ENCODE data around the gene CSDE1. TPM values are rescaled to one million over a fixed set of nuclear protein-coding genes. Genes with fewer than 3 reads are reported as not detected.
"Not testable (repeated sequence)": the region's sequence is repeated elsewhere in the genome, so short reads cannot be mapped to it uniquely, and the experiment has no call there.

Gene CSDE1
- total RNA-seq, 1 donor from 2014 or later, result 290 TPM

- intact Hi-C loops (cut with DNase I), result loop anchor here (1.0 to 10.0 kb wide), 5 partner anchors 22 to 774 kb away; partner anchors contain the start of gene SIKE1
- Histone ChIP-seq H3K27ac (peak overlapping the region; percentile 99), H3K4me1 (peaks cover 0 to 23% of the 10 kb centered on the region in 2 donors)
Observed at GRCh38 chr1:114758256-114758832, 560 bp upstream of the CSDE1 start.

DNA sequence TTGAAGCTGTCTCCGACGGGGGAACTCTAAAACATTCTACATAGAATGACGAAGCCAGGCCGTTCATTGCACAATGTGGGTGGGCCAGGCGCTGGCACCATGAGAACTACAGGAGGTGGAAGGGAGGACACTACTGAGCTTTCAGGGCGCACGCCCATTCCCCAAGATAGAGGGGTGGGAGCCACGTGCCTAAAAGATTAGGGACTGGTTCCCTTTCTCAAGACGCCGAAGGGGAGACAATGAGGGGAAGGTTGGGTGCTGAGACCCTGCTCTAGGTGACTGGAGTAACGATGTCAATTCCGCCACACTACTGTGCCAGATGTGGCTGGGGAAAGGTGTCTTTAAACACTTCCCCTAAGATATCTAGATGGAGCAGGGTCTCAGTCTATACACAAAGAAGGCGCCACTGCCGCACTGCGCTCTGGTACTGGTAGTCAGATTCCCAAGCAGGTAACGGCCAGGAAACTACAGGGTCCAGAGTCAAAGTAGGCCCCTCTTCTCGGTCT lies 782 bp downstream of the CSDE1 start:
- Histone ChIP-seq H3K4me3 (peak overlapping the region; percentile 81 to 89), H3K9me3 (no peaks in the 10 kb centered on the region), H3K36me3 (no peaks in the 10 kb centered on the region), H3K27ac (peak overlapping the region; percentile 99), H3K4me1 (peaks cover 0 to 34% of the 10 kb centered on the region in 2 donors), H3K27me3 (no peaks in the 10 kb centered on the region)
- TF ChIP-seq, protein P1, sequence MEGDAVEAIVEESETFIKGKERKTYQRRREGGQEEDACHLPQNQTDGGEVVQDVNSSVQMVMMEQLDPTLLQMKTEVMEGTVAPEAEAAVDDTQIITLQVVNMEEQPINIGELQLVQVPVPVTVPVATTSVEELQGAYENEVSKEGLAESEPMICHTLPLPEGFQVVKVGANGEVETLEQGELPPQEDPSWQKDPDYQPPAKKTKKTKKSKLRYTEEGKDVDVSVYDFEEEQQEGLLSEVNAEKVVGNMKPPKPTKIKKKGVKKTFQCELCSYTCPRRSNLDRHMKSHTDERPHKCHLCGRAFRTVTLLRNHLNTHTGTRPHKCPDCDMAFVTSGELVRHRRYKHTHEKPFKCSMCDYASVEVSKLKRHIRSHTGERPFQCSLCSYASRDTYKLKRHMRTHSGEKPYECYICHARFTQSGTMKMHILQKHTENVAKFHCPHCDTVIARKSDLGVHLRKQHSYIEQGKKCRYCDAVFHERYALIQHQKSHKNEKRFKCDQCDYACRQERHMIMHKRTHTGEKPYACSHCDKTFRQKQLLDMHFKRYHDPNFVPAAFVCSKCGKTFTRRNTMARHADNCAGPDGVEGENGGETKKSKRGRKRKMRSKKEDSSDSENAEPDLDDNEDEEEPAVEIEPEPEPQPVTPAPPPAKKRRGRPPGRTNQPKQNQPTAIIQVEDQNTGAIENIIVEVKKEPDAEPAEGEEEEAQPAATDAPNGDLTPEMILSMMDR (IDR thresholded peaks at IDR 0.05), result no peak
- intact Hi-C loops (cut with DNase I), result loop anchor here (1.0 to 10.0 kb wide), 6 partner anchors 40 to 772 kb away; partner anchors contain the start of genes BCAS2, DENND2C and NRAS
- DNase-seq (ENCODE audit: low spot score in 2 of 2), result peak in 1 of 2 donors; percentile 75

More at GRCh38 chr1:114758256-114758832, 560 bp upstream of the CSDE1 start:
- no peak for DNase-seq (ENCODE audit: low spot score in 2 of 2)
- Histone ChIP-seq H3K27me3 (no peaks in the 10 kb centered on the region), H3K4me3 (peak overlapping the region; percentile 81 to 89), H3K36me3 (no peaks in the 10 kb centered on the region), H3K9me3 (no peaks in the 10 kb centered on the region)
- TF ChIP-seq, protein P1 (IDR thresholded peaks at IDR 0.05), result no peak

DNA sequence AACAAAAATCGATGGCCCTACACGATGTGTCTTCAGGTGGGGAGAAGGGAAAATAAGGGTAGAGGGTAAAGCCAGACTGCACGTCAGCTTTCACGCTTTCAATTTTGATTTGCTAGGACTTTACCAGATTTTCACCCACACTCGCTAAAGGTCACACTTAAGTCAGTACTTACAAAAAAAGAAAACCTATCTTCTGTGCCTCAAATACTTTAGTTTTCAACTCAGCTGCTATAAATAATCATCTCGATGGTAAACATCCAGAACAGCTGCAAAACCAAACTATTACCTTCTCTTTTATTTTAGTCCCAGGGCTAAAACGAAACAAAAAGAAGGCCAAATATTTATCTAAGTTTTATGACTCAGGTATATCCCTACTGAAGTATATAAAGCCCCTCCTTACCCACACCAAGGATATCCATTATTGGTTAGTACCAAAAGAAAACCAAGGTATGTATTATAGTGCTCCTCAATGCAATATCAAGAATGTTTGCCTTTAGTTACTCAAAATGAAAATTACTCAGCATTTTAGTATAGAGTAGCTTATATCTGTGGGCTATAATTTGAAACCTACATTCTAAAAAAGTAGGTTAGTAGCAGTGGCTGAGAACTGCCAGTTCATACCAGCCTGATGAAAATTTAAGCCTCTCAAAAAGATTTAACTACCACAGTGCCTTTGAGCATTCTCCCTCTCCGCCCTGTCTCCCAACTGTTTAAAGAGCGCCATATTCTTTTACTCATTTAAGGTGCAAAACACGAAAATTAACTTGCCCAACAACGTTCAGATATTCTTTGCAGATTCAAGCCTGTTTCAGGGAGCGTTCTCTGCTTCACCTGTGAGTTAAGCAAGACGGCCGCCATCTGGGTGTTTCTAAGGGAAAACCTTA lies 1.5 kb downstream of the CSDE1 start:
- H3K4me1 ChIP-seq, result peaks cover 0 to 41% of the 10 kb centered on the region in 2 donors
- intact Hi-C loops (cut with DNase I), result loop anchor here (2.0 to 10.0 kb wide), 4 partner anchors 39 to 771 kb away; partner anchors contain the start of gene NRAS
- H3K36me3 ChIP-seq, result no peaks in the 10 kb centered on the region
- TF ChIP-seq, protein P1 (IDR thresholded peaks at IDR 0.05), result no peak
- no peaks in the 10 kb centered on the region for H3K9me3 ChIP-seq
- H3K4me3 ChIP-seq, result peak overlapping the region; percentile 81 to 89
- H3K27me3 ChIP-seq, result no peaks in the 10 kb centered on the region
- DNase-seq (ENCODE audit: low spot score in 2 of 2), result no peak
- peak overlapping the region; percentile 99 for H3K27ac ChIP-seq

DNA sequence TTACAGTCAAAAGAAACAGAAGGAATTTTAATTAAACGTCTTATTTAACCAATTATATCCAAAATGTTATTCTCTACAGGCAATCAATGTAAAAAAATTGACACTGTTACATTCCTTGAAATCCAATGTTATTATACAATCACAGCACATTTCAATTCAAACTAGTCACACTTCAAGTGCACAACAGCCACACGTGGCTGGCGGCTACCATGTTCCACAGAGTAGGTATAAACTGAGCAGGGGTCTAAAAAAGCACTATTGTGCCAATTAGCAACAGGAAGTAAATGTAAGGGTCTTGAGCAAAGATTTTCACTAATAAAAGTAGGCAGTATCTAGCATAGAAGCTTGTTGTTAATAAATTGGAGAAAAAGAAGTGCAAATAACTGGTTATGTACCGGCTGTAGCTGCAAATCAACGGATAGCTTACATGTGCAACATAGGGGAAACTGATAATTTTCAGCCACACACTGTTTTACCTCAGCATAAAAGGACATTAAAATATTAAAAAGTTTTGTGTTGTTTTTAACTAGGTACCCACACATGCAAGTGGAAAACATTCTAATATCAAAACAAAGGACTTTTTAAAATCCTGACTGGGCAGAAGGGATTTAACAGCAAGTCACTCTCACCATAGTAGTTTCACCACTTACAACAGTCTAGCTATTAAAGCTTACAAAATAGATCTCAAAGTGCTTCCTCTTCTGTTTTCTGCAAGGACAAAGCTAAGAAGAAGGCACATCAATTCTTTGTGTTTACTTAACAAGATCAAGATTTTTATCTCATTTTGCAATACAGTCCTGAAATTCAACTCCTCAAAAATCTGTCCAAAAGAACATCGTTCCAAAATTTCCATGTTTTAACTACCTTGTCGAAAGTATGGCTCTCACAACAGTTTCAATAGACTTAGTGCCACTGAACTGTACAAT lies 2.5 kb downstream of the CSDE1 start:
- TF ChIP-seq, protein P1 (IDR thresholded peaks at IDR 0.05), result no peak
- no peaks in the 10 kb centered on the region for H3K9me3 ChIP-seq
- DNase-seq (ENCODE audit: low spot score in 2 of 2), result no peak
- H3K27me3 ChIP-seq, result no peaks in the 10 kb centered on the region
- H3K4me1 ChIP-seq, result peaks cover 0 to 49% of the 10 kb centered on the region in 2 donors
- intact Hi-C loops (cut with DNase I), result loop anchor here (5.0 to 10.0 kb wide), 3 partner anchors 300 to 770 kb away; no protein-coding TSS in a partner anchor
- H3K36me3 ChIP-seq, result peaks cover 0 to 4% of the 10 kb centered on the region in 2 donors
- no peak overlapping the region for H3K27ac ChIP-seq
- peak overlapping the region; percentile 81 to 89 for H3K4me3 ChIP-seq

GRCh38 chr1:114753702-114754101 lies 4.1 kb downstream of the CSDE1 start:
- not testable (repeated sequence) for H3K27me3 ChIP-seq; H3K27ac ChIP-seq; DNase-seq (ENCODE audit: low spot score in 2 of 2); H3K9me3 ChIP-seq; H3K4me3 ChIP-seq
- intact Hi-C loops (cut with DNase I), result loop anchor here (10.0 kb wide), 2 partner anchors 301 to 769 kb away; no protein-coding TSS in a partner anchor
- Histone ChIP-seq H3K36me3 (peaks cover 10 to 20% of the 10 kb centered on the region in 2 donors), H3K4me1 (peaks cover 0 to 52% of the 10 kb centered on the region in 2 donors)
